ENCODE measurements around the gene RIGI. TPM values are rescaled to one million over a fixed set of nuclear protein-coding genes. Genes with fewer than 3 reads are reported as not detected.

The RIGI gene
- total and polyA plus RNA-seq, 2 of the 13 experiments (the other 11 are each of a cell fraction or from before 2014, with no cell fraction given) = 3.0 to 8.2 TPM

DNA sequence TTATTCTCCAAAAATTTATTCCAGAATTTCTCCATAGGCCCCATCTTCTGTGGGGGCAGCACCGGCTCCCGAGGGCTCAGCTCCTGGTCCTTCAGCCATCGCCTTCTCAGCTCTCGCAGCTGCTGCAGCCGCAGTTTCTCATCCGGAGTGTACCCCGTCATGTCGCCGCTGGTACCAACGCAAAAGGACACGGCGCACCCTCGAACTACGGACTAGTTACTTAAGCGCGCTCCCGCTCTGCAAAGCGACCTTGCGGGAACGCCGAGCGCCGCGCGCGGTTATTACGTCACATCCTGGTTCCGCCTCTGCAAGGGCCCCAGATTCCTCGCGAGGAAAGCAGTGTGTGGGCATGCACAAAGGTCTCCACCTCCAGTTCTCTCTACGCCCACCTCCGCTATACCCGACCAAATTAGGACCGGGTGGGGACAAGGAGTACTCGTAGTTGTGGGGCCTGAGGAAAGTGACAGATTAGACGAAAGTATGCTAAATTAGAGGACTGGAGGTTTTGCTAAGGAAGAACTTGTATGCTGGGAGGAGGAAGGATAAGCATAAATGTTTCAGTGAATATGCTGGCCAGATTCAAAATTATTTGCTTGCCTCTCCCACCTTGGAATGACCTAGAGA lies 47.0 kb upstream of the RIGI start, which contains the start of gene NDUFB6 (continued):
- TF ChIP-seq ZNF672 (CRISPR knock-in tag; IDR thresholded peaks at IDR 0.05) = 0 out of 2 replicates have a peak, but pooled peaks have one; percentile 25
- TF ChIP-seq, protein P1, sequence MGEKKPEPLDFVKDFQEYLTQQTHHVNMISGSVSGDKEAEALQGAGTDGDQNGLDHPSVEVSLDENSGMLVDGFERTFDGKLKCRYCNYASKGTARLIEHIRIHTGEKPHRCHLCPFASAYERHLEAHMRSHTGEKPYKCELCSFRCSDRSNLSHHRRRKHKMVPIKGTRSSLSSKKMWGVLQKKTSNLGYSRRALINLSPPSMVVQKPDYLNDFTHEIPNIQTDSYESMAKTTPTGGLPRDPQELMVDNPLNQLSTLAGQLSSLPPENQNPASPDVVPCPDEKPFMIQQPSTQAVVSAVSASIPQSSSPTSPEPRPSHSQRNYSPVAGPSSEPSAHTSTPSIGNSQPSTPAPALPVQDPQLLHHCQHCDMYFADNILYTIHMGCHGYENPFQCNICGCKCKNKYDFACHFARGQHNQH (CRISPR knock-in tag; IDR thresholded peaks at IDR 0.05) = peak; percentile 65; the same call in 1 of the 2 replicates
- TF ChIP-seq, protein P2, sequence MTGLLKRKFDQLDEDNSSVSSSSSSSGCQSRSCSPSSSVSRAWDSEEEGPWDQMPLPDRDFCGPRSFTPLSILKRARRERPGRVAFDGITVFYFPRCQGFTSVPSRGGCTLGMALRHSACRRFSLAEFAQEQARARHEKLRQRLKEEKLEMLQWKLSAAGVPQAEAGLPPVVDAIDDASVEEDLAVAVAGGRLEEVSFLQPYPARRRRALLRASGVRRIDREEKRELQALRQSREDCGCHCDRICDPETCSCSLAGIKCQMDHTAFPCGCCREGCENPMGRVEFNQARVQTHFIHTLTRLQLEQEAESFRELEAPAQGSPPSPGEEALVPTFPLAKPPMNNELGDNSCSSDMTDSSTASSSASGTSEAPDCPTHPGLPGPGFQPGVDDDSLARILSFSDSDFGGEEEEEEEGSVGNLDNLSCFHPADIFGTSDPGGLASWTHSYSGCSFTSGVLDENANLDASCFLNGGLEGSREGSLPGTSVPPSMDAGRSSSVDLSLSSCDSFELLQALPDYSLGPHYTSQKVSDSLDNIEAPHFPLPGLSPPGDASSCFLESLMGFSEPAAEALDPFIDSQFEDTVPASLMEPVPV (CRISPR knock-in tag; IDR thresholded peaks at IDR 0.05) = peak; percentile 44; the same call in 1 of the 2 replicates
- TF ChIP-seq, protein P3, sequence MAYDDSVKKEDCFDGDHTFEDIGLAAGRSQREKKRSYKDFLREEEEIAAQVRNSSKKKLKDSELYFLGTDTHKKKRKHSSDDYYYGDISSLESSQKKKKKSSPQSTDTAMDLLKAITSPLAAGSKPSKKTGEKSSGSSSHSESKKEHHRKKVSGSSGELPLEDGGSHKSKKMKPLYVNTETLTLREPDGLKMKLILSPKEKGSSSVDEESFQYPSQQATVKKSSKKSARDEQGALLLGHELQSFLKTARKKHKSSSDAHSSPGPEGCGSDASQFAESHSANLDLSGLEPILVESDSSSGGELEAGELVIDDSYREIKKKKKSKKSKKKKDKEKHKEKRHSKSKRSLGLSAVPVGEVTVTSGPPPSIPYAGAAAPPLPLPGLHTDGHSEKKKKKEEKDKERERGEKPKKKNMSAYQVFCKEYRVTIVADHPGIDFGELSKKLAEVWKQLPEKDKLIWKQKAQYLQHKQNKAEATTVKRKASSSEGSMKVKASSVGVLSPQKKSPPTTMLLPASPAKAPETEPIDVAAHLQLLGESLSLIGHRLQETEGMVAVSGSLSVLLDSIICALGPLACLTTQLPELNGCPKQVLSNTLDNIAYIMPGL (CRISPR knock-in tag; IDR thresholded peaks at IDR 0.05; ENCODE audit: borderline replicate concordance in 1 of 2, low read depth in 1 of 2) = peak; percentile 82 to 87
- TF ChIP-seq, protein P4, sequence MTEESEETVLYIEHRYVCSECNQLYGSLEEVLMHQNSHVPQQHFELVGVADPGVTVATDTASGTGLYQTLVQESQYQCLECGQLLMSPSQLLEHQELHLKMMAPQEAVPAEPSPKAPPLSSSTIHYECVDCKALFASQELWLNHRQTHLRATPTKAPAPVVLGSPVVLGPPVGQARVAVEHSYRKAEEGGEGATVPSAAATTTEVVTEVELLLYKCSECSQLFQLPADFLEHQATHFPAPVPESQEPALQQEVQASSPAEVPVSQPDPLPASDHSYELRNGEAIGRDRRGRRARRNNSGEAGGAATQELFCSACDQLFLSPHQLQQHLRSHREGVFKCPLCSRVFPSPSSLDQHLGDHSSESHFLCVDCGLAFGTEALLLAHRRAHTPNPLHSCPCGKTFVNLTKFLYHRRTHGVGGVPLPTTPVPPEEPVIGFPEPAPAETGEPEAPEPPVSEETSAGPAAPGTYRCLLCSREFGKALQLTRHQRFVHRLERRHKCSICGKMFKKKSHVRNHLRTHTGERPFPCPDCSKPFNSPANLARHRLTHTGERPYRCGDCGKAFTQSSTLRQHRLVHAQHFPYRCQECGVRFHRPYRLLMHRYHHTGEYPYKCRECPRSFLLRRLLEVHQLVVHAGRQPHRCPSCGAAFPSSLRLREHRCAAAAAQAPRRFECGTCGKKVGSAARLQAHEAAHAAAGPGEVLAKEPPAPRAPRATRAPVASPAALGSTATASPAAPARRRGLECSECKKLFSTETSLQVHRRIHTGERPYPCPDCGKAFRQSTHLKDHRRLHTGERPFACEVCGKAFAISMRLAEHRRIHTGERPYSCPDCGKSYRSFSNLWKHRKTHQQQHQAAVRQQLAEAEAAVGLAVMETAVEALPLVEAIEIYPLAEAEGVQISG (CRISPR knock-in tag; IDR thresholded peaks at IDR 0.05) = peak; percentile 94
- TF ChIP-seq, protein P5, sequence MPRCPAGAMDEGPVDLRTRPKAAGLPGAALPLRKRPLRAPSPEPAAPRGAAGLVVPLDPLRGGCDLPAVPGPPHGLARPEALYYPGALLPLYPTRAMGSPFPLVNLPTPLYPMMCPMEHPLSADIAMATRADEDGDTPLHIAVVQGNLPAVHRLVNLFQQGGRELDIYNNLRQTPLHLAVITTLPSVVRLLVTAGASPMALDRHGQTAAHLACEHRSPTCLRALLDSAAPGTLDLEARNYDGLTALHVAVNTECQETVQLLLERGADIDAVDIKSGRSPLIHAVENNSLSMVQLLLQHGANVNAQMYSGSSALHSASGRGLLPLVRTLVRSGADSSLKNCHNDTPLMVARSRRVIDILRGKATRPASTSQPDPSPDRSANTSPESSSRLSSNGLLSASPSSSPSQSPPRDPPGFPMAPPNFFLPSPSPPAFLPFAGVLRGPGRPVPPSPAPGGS (CRISPR knock-in tag; IDR thresholded peaks at IDR 0.05) = peak; percentile 58; the same call in 1 of the 2 replicates
- TF ChIP-seq ZNF563 (CRISPR knock-in tag; IDR thresholded peaks at IDR 0.05) = peak; percentile 64; the same call in 1 of the 2 replicates
- TF ChIP-seq FOSL2 (CRISPR knock-in tag; IDR thresholded peaks at IDR 0.05) = peak; percentile 46; the same call in 1 of the 2 replicates
- TF ChIP-seq NR2C2 (CRISPR knock-in tag; IDR thresholded peaks at IDR 0.05; ENCODE audit: borderline replicate concordance) = peak; percentile 85
- TF ChIP-seq ZNF780A (CRISPR knock-in tag; IDR thresholded peaks at IDR 0.05) = peak; percentile 77; the same call in 1 of the 2 replicates
- no peak for TF ChIP-seq MTF1 (CRISPR knock-in tag; IDR thresholded peaks at IDR 0.05)
- TF ChIP-seq, protein P6, sequence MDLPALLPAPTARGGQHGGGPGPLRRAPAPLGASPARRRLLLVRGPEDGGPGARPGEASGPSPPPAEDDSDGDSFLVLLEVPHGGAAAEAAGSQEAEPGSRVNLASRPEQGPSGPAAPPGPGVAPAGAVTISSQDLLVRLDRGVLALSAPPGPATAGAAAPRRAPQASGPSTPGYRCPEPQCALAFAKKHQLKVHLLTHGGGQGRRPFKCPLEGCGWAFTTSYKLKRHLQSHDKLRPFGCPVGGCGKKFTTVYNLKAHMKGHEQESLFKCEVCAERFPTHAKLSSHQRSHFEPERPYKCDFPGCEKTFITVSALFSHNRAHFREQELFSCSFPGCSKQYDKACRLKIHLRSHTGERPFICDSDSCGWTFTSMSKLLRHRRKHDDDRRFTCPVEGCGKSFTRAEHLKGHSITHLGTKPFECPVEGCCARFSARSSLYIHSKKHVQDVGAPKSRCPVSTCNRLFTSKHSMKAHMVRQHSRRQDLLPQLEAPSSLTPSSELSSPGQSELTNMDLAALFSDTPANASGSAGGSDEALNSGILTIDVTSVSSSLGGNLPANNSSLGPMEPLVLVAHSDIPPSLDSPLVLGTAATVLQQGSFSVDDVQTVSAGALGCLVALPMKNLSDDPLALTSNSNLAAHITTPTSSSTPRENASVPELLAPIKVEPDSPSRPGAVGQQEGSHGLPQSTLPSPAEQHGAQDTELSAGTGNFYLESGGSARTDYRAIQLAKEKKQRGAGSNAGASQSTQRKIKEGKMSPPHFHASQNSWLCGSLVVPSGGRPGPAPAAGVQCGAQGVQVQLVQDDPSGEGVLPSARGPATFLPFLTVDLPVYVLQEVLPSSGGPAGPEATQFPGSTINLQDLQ (CRISPR knock-in tag; IDR thresholded peaks at IDR 0.05) = no peak
- TF ChIP-seq KLF16 (CRISPR knock-in tag; IDR thresholded peaks at IDR 0.05) = peak in 1 of 2 experiments; percentile 61; a peak in 1 of 4 replicates
- TF ChIP-seq FOSL1 (CRISPR knock-in tag; IDR thresholded peaks at IDR 0.05; ENCODE audit: borderline replicate concordance) = no peak
- TF ChIP-seq ERF (CRISPR knock-in tag; IDR thresholded peaks at IDR 0.05) = peak; percentile 82
- 0 out of 2 replicates have a peak, but pooled peaks have one; percentile 51 for TF ChIP-seq KLF6 (CRISPR knock-in tag; IDR thresholded peaks at IDR 0.05)

Data from HepG2 (cell line).